Non-pigmented ciliary epithelial cell (primary cell): ENCODE results near the gene DVL2.

Source experiments
- DNase-seq: peaks from one replicate; pipeline ENCODE4 v3.0.0-alpha.2; 2010; ENCODE audit warnings: low read depth

DVL2 gene

GRCh38 chr17:7219229-7219811 lies 15.0 kb downstream of the DVL2 start:
- DNase-seq, result no peak

DNA sequence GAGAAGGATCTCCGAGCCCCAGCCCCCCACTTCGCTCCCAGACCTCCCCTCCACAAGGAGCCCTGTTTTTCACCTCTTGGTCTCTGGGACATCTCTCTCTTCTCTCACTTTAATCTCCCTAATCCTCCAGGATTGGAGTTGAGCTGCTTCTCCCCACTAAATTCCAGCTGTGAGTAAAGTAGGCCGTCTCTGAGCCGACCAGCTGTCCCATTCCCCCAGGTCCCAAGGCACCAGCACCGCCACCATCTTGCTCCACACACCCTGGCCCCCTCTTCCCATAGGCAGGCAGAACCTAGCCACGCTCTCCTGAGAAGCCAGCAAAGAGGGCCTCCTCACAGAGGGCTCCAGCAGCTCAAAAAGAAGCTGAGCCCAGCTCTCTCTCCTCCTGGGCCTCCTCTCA lies 15.6 kb downstream of the DVL2 start:
- DNase-seq, result no peak

DNA sequence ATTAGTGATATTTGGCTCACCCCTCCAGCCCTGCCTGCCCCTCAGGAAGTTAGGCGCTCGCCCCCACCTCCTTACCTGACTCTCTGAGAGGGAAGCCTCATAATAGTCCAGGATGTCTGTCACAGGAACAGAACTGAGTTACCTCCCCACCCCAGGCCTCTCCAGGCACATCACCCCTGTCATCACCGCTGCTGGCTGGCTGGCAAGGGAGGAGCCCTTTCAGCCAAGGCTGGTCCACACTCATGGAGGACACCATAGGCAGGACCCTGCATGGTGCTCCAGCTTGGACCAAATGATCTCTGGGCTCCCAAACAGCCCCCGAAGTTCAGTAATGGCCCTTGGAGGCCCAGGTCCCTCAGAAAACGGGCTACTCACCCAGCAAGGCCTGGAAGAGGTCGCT lies 16.2 kb downstream of the DVL2 start:
- DNase-seq, result no peak

DNA sequence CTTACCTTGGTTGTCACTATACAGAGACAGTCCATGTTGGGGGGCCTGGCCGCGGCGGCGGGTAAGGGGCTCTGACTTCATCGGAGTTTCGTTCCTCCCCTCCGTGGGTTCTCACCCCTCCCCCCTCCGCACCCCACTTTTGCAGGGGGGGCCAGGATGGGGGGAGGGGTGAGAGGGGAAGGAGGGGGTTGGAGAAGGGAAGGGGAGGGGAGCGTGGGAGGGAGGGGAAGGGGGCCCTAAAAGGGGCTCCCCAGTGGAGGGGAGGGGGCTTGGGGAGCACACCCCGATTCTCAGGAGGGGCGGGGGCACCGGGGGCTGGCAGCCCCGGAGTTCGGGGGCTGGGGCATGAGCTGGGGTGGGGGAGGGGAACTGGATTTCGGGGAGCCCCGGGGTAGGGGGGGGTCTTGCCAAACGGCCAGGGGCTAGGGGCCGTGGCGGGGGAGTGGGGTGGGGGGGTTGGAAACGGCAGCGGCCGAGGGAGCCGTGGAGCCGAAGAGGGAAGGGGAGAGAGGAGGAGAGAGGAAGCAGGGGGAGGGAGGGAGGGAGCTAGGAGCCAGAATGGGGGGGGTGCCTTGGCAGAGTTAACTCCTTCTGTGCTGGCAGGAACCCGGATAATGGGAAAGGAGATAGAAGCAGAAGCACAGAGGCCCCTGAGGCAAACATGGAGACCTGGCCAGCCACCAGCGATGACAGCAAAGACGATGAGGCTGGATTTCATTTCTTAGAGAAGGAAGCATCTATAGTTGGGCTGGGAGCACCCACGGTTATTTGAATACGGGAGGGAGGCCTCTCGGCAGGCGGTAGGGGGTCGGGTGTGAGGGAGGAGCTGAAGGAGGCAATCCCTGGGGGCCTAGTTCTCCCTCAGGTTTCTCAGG lies 17.0 kb downstream of the DVL2 start:
- DNase-seq, result no peak

GRCh38 chr17:7216242-7217112 lies 17.8 kb downstream of the DVL2 start:
- no peak for DNase-seq

DNA sequence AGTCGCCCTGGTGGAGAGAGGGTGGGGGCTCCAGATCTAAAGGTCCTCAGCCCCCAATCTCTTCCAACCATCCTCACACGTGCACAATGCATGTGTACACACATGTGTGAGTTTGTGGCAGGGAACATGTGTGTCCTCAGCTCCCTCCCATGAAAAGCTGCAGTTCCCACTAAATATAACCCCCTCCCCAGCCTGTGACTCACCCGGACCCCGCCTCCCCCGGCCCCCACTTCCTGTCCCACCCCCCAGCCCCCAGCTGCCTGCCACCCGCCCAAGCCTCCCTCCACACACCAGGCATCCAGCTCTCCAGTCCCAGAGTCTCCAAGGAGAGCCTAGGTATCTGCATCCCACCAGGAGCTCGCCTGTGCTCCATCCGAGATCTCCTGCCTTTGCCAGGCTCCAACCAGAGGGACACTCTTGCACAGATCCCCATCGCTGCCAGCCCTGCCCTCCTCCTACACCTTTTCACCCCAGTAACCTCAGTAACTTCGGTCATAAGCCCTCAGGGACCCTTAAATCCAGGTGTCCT lies 18.6 kb downstream of the DVL2 start:
- no peak for DNase-seq

DNA sequence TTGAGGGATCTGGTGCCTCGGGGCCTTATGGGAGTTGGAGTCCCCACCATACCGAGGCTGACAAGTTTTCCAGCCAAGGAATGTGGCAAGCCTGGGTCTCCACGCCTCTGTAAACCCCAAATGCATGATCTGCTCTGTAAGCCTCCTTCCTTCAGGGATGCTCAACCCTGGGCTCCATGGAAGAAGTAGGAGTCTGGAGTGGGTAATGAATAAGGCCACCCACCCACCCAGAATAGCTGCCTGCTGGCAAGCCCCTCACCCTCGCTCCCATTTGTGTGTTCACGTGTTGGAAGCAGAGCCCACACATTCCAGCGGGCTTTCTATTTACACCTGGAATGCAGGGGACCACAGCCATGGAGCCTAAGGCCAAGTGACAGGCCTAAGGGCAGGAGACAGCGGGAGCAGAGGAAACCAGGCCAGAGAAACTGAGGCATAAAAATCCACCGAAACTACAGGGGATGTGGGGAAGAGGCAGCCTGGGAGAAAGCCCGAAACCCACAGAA lies 19.1 kb downstream of the DVL2 start:
- DNase-seq, result no peak

GRCh38 chr17:7214300-7215135 lies 19.8 kb downstream of the DVL2 start:
- DNase-seq, result no peak

DNA sequence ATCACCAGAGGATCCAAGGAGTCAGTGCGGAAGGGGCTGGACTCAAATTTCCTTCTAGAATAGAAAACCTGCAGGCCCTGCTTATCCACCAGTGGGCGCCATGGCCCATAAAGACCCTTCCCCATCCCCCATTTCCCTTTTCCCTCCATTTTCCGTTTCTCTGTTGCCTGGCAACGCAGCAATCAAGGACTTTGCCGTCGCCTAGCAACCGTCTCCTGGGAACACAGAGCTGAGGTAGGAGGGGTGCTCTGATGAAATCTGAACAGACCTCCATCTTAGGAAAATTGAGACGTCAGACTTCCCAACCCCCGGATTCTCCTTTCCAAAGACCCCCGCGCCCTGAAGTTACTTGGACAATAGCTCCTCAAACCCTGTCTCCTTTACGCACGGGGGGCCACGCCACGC lies 20.4 kb downstream of the DVL2 start:
- DNase-seq, result no peak

DNA sequence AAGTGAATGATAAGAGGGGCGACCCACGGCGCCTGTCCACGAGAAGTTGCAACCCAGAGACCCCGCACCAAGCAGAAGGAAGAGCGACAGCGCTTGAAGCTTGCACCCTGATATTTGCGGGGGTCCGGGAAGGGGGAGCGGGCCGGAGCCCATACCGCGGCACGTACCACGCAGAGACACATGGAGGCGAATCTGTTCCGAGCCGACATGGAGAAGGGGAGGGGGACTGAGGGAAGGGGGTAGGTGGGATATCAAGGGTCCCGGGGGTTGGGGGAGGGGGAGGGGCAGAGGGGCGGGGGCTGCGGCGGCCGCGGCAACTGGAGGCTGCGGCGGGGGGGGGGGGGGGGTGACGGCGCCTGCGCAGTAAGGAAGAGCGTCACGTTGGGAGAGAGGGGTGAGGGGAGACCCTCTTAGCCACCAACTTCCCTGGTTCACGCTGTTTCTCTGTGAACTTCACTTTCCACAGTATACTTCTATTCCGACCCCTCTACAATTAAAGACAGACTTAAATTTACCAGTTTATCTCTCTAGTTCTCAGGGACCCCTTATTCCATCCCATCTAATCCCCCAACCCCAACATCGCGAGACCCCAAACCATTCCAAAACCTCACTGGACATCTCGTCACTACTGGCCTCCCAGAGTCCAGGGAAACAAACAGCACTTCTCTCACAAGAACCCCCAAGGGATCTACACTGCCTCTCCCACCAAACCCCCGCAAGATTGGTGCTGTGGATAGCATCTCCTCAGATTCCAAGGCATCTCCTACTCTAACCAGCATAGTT lies 22.6 kb downstream of the DVL2 start:
- no peak for DNase-seq

DNA sequence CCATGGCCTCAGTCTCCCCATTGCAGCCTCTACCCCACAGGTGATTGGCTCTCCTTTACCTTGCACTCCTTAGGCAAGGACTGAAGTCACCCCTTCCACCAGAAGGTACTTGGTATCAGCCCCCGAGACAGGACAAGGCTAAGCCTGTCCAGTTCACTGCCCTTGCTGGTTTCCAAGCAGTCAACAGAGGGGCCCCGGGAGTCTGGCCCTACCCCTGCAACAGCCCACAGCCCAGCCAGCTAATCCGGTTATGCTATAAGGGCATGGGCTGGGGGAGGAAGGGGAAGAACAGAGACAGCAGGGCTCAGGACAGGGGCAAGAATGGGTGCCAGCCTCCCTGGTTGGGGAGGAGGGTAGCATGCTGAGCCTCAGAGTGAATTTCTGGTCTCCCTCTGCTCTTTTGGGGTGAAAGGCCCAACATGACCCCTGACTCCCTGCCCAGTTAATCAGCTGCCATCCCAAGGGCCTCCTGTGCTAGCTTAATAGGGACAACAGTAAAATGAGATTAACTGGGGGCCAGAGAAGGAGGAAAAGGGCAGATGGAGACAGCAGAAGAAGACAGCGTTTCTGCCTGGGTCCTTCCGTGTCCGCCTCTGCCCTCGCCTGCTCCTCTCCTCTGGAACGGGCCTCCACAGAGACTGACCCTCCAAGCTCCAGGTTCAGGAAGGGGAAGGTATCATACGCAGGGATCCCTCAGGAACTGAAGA lies 25.4 kb downstream of the DVL2 start:
- no peak for DNase-seq

GRCh38 chr17:7208027-7208571 lies 26.2 kb downstream of the DVL2 start:
- no peak for DNase-seq

DNA sequence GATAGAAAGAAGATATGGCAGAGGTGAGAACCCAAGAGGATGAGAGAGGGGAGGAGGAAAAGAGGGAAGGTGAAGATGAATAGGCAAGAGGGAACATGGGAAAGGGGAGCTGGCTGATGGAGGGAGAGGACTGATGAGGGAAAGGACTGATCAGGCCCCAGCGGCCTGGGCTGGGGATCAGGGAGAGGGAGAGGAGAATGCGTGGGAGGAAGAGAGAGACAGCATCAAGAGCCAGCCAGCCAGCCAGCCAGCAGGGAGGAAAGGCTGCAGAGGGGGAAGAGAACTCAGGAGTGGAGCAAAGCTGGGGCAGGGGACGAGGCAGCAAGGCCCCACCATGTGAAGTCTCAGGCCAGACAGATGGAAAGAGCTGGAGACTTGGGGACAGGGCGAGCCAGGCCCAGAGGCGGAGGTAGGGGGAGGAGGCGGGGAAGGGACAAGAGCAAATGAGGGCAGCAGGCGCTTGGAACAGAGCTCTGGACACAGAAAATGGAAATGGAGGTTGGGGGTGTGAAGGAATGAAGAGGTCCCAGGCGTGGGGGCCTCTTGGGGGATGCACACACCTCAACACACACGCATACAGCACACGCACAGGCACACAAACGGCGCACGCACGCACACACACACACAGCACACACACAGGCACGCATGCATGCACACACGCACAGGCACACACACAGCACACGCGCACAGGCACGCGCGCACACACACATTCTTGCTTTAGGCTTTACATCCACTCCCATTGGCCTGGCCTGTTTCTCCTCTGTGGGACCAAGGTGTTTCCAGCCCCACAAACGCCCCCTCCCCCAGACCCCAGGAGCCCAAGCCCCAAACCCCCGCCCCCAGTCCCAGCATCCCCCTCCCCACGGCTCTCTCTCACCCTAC lies 27.0 kb downstream of the DVL2 start:
- DNase-seq, result no peak

- no peak for DNase-seq
These were observed 28.8 kb downstream of the DVL2 start for GRCh38 chr17:7205561-7205960.

DNA sequence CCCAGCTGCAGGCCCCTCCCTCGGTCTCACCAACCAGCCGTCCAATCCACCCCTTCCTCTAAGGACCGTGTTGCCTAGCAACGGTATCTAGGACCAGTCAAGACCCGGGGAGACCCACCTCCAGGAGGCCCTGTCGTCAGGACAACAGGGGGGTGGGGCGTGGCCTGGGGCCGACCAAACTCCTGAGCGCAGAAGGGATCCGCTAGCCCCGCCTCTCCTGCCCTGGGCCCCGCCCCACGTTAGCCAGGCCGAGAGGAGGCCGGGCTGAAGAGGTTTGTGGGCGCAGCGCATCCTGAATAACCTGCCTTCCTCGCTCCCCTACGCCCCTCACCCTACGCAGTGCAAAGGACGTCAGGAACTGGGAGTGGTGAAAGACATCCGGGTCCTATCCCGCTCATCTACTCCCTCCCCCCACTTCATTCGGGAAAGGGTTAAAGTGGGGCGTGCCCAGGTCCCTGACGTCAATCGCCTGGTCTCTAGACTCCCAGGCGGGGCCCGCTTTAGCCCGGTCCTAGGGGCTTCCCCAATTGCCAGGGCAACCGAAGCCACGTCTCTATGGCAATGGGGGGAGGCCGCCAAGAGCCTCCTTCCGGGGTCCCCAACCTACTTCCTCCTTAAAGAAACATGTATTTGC lies 29.4 kb downstream of the DVL2 start:
- DNase-seq, result no peak

GRCh38 chr17:7204336-7204735 lies 30.0 kb downstream of the DVL2 start:
- no peak for DNase-seq

GRCh38 chr17:7203391-7203790 lies 30.9 kb downstream of the DVL2 start:
- no peak for DNase-seq
